Stomach (tissue), 4 donors: Measurements from ENCODE around the gene SMIM36.

Experiments
- EP300 ChIP-seq: sonication (generic); formaldehyde crosslinking; IDR thresholded peaks from one replicate; pipeline ENCODE4 v1.6.1; 2017; ENCODE audit warnings: antibody characterized with exemption
- POLR2A ChIP-seq, 4 donors: fragments of 450-650 bp; IDR thresholded peaks; one replicate each; pipeline ENCODE4 v1.6.1; 2016; ENCODE audit warnings: antibody characterized with exemption in 4 of 4, control low read depth in 2 of 4, mild to moderate bottlenecking in 1 of 4, moderate library complexity in 1 of 4
- POLR2AphosphoS5 ChIP-seq, 3 donors: sonication (generic); formaldehyde crosslinking; IDR thresholded peaks; one replicate each; pipeline ENCODE4 v1.6.1; 2016; ENCODE audit warnings: antibody characterized with exemption in 3 of 3
- TF ChIP-seq, protein P1 (sequence below), 7 experiments: fragments of 450-650 bp in 4 of 7; fragments of 200-600 bp in 3 of 7; sonication (generic) in 3 of 7; IDR thresholded peaks; one replicate each; pipeline ENCODE4 v1.5.1; 2016 to 2019; ENCODE audit warnings: antibody characterized with exemption in 7 of 7, control low read depth in 2 of 7, mild to moderate bottlenecking in 1 of 7

DNA sequence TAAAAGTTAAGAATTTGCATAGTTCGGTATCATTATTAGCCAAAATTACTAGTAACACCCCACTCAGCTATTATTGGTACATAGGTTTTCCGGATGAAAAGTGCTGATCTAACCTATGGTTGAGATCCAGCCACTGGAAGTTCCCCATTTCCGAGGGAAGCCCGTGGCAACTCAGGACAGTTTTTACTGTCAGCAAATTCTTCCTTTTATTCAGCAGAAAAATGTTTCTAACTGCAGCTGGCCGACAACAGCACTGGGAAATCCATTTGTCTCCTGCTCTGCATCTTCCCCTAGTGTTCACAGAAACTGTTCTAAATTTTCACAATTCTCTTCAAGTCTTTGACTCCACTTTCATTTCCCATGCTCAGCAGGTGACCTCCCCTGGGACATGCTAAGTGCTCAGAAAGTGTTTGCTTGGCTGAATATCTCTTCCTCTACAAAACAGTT lies 74.1 kb downstream of the SMIM36 start:
- TF ChIP-seq POLR2A (IDR thresholded peaks at IDR 0.05) (no peak), POLR2AphosphoS5 (IDR thresholded peaks at IDR 0.05) (no peak), EP300 (no peak)
- TF ChIP-seq, protein P1, sequence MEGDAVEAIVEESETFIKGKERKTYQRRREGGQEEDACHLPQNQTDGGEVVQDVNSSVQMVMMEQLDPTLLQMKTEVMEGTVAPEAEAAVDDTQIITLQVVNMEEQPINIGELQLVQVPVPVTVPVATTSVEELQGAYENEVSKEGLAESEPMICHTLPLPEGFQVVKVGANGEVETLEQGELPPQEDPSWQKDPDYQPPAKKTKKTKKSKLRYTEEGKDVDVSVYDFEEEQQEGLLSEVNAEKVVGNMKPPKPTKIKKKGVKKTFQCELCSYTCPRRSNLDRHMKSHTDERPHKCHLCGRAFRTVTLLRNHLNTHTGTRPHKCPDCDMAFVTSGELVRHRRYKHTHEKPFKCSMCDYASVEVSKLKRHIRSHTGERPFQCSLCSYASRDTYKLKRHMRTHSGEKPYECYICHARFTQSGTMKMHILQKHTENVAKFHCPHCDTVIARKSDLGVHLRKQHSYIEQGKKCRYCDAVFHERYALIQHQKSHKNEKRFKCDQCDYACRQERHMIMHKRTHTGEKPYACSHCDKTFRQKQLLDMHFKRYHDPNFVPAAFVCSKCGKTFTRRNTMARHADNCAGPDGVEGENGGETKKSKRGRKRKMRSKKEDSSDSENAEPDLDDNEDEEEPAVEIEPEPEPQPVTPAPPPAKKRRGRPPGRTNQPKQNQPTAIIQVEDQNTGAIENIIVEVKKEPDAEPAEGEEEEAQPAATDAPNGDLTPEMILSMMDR (IDR thresholded peaks at IDR 0.05) = no peak
